NCI-H2227 treated with DMSO at 0.1 percent for 48 hours (cell line): ENCODE results near the gene BOLL.
"Not testable (repeated sequence)": the region's sequence is repeated elsewhere in the genome, so short reads cannot be mapped to it uniquely, and the experiment has no call there.

Source experiments
- DNase-seq: peaks from one replicate; lab custom pipeline; 2025; lab: John Stamatoyannopoulos, UW

BOLL gene

DNA sequence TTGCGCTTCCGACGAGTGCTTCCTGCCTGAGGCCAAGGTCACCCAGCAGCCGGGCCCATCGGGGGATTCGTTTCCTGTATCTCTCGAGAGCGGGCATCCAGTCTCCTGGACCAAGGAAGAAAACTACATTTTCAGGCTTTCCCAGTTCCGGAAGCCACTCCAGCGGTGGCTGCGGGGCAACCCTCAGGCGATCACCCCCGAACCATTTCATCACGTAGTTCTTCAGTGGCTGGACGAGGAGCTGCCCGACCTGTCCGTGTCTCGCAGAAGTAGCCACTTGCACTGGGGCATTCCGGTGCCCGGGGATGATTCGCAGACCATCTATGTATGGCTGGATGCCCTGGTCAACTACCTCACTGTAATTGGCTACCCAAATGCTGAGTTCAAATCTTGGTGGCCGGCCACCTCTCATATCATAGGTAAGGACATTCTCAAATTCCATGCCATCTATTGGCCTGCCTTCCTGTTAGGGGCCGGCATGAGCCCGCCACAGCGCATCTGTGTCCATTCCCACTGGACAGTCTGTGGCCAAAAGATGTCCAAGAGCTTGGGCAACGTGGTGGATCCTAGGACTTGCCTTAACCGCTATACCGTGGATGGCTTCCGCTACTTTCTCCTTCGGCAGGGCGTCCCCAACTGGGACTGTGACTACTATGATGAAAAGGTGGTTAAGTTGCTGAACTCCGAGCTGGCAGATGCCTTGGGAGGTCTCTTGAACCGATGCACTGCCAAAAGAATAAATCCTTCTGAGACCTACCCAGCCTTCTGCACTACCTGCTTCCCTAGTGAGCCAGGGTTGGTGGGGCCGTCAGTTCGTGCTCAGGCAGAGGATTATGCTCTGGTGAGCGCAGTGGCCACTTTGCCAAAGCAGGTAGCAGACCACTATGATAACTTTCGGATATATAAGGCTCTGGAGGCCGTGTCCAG lies 78.9 kb downstream of the BOLL start:
- DNase-seq, result no peak

DNA sequence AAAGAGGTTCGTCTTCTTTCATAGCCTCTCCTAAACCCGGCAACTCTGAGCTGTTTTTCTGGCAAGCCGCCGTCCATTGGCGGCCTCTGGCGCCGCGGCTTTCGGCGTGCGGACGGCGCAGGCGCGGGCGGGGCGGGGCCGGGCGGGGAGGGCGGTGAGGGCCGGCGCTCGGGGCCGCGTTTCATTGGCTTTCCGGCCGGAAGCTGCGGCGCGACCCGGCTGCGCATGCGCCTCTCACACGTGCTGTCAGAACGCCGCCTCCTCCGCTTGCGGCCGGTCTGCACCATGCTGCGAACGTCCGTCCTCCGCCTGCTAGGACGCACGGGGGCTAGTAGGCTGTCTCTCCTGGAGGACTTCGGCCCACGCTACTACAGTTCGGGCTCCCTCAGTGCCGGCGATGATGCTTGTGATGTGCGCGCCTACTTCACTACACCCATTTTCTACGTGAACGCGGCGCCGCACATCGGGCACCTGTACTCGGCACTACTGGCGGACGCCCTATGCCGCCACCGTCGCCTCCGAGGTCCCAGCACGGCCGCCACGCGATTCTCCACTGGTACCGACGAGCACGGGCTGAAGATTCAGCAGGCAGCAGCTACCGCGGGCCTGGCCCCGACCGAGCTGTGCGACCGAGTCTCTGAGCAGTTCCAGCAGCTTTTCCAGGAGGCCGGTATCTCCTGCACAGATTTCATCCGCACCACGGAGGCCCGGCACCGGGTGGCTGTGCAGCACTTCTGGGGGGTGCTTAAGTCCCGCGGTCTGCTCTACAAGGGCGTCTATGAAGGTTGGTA lies 79.8 kb downstream of the BOLL start, which contains the start of gene MARS2:
Gene MARS2, plus strand, starts transcription at position 249 of the 791 bp plus-strand sequence. Its CDS starts 37 bp downstream, at position 286.
- DNase-seq, result peak; percentile 97

DNA sequence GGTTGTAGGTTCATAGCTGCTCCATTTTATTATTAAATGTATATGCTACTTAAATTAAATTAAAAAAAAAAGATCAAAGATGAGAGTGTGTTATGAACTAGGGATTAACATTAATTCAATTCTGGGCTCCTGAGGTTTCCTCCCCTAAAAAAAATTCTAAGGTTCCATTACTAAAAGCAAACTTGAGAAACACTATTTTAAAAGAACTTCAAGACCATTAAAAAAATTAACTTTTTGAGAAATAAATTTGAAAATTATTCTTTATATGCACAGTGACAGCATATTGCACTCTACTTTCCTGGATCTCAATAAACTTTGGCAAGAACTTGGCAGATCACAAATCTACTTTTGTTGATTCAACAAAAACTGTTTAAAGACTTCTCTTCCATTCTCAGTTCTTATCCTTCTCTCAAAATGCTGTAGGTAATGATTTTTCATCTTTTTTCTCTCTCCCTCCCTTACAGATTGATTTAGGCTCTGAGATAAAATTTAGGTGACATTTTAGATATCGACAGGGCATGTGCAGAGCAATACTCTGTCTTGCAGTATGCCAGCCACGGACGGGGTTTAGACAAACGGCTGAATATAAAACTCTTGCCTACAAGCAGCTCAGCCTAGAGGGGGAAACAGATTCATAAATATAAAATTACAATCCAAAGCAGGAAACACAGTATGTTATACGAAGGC lies 80.5 kb downstream of the BOLL start:
- DNase-seq, result no peak

DNA sequence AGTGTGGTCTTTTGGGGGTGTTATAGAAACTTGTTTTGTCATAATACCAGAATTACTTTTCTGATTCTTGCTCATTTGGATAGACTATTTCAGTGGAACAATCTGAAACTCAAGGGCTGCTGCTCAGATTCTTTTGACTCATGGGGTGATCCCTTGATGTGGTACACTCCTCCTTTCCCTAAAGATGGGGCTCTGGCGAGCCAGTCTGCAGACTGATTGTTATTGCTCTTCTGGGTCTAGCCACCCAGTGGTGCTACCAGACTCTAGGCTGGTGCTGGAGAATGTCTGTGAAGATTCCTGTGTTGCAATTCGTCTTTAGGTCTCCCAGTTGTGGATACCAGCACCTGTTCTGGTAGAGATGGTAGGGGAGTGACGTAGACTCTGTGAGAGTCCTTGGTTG lies 84.2 kb downstream of the BOLL start:
- no peak for DNase-seq

DNA sequence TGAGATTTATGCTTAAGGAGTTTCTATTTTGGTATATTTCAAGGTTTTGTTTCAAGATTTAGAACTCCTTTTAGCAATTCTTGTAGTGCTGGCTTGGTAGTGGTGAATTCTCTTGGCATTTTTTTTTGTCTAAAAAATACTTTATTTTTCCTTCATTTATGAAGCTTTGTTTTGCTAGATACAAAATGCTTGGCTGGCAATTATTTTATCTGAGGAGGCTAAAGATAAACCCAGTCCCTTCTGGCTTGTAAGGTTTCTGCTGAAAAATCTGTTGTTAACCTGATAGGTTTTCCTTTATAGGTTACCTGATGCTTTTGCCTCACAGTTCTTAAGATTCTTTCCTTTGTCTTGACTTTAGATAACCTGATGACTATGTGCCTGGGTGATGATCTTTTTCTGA lies 85.4 kb downstream of the BOLL start:
- not testable (repeated sequence) for DNase-seq

DNA sequence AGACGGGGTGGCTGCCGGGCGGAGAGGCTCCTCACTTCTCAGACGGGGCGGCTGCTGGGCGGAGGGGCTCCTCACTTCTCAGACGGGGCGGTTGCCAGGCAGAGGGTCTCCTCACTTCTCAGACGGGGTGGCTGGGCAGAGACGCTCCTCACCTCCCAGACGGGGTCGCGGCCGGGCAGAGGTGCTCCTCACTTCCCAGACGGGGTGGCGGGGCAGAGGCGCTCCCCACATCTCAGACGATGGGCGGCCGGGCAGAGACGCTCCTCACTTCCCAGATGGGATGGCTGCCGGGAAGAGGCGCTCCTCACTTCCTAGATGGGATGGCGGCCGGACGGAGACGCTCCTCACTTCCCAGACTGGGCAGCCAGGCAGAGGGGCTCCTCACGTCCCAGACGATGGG lies 88.5 kb downstream of the BOLL start:
- DNase-seq, result not testable (repeated sequence)

DNA sequence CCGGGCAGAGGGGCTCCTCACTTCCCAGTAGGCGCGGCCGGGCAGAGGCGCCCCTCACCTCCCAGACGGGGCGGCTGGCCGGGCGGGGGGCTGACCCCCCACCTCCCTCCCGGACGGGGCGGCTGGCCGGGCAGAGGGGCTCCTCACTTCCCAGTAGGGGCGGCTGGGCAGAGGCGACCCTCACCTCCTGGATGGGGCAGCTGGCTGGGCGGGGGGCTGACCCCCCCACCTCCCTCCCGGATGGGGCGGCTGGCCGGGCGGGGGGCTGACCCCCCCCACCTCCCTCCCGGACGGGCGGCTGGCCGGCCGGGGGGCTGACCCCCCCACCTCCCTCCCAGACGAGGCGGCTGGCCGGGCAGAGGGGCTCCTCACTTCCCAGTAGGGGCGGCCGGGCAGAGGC lies 89.1 kb downstream of the BOLL start:
- not testable (repeated sequence) for DNase-seq

DNA sequence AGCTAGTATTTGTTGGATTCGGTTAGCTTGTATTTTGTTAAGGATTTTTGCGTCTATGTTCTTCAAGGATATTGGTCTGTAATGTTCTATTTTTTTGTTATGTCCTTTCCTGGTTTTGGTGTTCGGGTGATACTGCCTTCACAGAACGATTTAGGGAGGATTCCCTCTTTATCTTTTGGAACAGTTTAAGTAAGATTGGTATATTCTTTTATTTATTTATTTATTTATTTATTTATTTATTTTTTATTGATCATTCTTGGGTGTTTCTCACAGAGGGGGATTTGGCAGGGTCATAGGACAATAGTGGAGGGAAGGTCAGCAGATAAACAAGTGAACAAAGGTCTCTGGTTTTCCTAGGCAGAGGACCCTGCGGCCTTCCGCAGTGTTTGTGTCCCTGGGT lies 89.9 kb downstream of the BOLL start:
- not testable (repeated sequence) for DNase-seq

DNA sequence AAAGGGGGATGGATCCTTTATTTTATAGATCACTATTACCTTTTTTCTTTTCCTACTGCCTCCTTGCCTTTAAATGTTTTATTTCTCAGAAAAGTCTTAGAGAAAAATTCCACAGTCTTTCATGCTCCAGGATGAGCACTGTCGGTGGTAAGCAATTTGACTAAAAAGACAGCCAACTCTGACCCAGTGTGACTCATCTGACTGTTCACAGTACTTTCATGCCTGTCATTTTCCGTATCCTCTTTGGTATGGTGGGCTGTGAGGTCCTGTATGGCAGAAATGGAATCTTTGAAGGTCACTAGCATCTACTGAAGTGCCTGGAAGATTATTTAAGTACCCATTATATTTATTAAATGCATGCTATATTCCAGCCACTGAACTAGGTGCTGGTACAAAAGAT lies 107.6 kb downstream of the BOLL start:
- DNase-seq, result no peak

DNA sequence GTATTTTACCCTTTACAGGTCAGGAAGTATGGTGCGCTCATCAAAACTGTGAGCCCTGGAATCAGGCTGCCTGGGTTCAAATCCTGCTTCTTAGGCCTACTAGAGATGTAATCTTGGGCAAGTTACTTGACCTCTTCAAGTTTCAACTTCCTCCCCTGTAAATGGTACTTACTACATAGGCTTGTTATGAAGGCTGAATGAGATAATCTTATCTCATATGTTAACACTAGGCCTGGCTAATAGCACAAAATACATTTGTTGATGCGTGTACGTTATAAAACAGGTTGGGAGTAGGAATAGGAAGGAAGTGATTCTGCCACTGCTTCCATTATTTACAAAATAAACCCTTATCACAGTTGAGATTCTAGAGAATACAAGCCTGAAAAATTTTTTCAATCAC lies 108.1 kb downstream of the BOLL start:
- DNase-seq, result no peak
